Sigmoid colon (tissue), 7 donors: Measurements from ENCODE around the gene F8. TPM values are rescaled to one million over a fixed set of nuclear protein-coding genes. Genes with fewer than 3 reads are reported as not detected.
"Not testable (repeated sequence)": the region's sequence is repeated elsewhere in the genome, so short reads cannot be mapped to it uniquely, and the experiment has no call there.

Experiments
- DNase-seq: peaks from one replicate; pipeline ENCODE4 v3.0.0-alpha.2; 2019
- H3K27ac ChIP-seq, 4 donors: fragments of 200-600 bp; sonication (generic); one replicate each; pipeline ENCODE4 v1.5.1; 2016 to 2019; ENCODE audit warnings: mild to moderate bottlenecking in 1 of 4
- H3K27me3 ChIP-seq, 3 donors: fragments of 200-600 bp; sonication (generic); one replicate each; pipeline ENCODE4 v1.5.1; 2019; ENCODE audit warnings: mild to moderate bottlenecking in 1 of 3
- H3K36me3 ChIP-seq, 4 donors: fragments of 200-600 bp; sonication (generic); one replicate each; pipeline ENCODE4 v1.5.1; 2016 to 2019
- H3K4me1 ChIP-seq, 4 donors: fragments of 200-600 bp; sonication (generic); one replicate each; pipeline ENCODE4 v1.5.1; 2017 to 2019
- H3K4me3 ChIP-seq, 4 donors: fragments of 200-600 bp; sonication (generic); one replicate each; pipeline ENCODE4 v1.5.1; 2017 to 2019; ENCODE audit warnings: mild to moderate bottlenecking in 2 of 4, moderate library complexity in 1 of 4
- H3K9me3 ChIP-seq, 4 donors: fragments of 200-600 bp in 3 of 4; sonication (generic) in 3 of 4; one replicate each; pipeline versions ENCODE4 v1.5.1 to v1.6.1; 2013 to 2019
- EP300 ChIP-seq, 4 donors: sonication (generic); formaldehyde crosslinking; IDR thresholded peaks; one replicate each; pipeline ENCODE4 v1.6.1; 2017; ENCODE audit warnings: antibody characterized with exemption in 4 of 4
- POLR2A ChIP-seq, 2 donors: fragments of 450-650 bp; IDR thresholded peaks; one replicate each; pipeline ENCODE4 v1.6.1; 2016; ENCODE audit warnings: antibody characterized with exemption in 2 of 2, mild to moderate bottlenecking in 2 of 2, moderate library complexity in 2 of 2
- POLR2AphosphoS5 ChIP-seq, 4 donors: sonication (generic); formaldehyde crosslinking; IDR thresholded peaks; one replicate each; pipeline ENCODE4 v1.6.1; 2017; ENCODE audit warnings: antibody characterized with exemption in 4 of 4
- WGBS, 2 donors: extraction: QIAGEN DNeasy Blood & Tissue Kit; methylation state at CpG; one replicate each; pipeline ENCODE4 v1.1.7; 2013; 5-methylcytosine and 5-hydroxymethylcytosine counted together
- intact Hi-C: fragments of 100-400 bp; cut with DNase I; formaldehyde crosslinking; loops from one replicate; pipeline ENCODE4 v1.15.1; 2023
- polyA plus RNA-seq, 3 donors: library from polyadenylated mRNA; stranded (reverse); fragments of 200-250 nt; gene quantifications; one replicate each; pipeline ENCODE4 v1.2.3, GENCODE V29; 2013
- total RNA-seq, 4 donors: library from RNA; depleted of rRNA; stranded (reverse); fragments of >200 nt; gene quantifications; one replicate each; pipeline ENCODE4 v1.1.0, GENCODE V29; 2016
- TF ChIP-seq, protein P1 (sequence below), 4 experiments: fragments of 450-650 bp in 3 of 4; fragments of 200-600 bp in 1 of 4; IDR thresholded peaks; one replicate each; pipeline ENCODE4 v1.5.1; 2016 to 2019; ENCODE audit warnings: antibody characterized with exemption in 4 of 4, mild to moderate bottlenecking in 3 of 4, moderate library complexity in 2 of 4
- donor health status: healthy with polysubstance abuse.
- donor health status: Bipolar disorder and iron deficiency.
- donor health status: healthy.

F8 gene
- total and polyA plus RNA-seq, 7 donors: 2.4 to 20.2 (median 10.0) TPM

DNA sequence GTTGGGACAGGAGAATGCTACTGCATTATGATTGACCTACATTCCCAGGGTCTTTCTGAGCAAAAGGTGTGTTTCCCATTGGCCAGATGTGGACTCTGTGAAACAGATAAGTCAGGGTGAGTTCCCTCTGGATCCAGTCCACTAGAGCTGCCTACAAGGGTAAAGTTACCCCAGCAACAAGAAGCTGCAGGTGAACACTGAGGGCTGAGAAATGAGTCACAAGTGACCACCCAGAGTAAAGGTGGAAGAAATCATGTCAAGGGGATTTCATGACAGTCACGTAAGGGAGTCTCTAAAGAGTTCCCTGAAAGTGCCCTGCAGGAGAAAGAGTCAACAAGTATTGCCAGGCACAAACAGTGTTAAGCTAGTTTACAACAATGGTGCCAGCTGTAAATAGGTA is 120.1 kb downstream of the F8 start:
- Histone ChIP-seq H3K4me1 (no peaks in the 10 kb centered on the region), H3K27me3 (no peaks in the 10 kb centered on the region), H3K27ac (no peak overlapping the region), H3K4me3 (no peak overlapping the region), H3K36me3 (no peaks in the 10 kb centered on the region), H3K9me3 (no peaks in the 10 kb centered on the region)
- no peak for DNase-seq
- TF ChIP-seq EP300 (IDR thresholded peaks at IDR 0.05): no peak
- TF ChIP-seq POLR2A (IDR thresholded peaks at IDR 0.05): no peak
- no peak for TF ChIP-seq POLR2AphosphoS5 (IDR thresholded peaks at IDR 0.05)
- TF ChIP-seq, protein P1, sequence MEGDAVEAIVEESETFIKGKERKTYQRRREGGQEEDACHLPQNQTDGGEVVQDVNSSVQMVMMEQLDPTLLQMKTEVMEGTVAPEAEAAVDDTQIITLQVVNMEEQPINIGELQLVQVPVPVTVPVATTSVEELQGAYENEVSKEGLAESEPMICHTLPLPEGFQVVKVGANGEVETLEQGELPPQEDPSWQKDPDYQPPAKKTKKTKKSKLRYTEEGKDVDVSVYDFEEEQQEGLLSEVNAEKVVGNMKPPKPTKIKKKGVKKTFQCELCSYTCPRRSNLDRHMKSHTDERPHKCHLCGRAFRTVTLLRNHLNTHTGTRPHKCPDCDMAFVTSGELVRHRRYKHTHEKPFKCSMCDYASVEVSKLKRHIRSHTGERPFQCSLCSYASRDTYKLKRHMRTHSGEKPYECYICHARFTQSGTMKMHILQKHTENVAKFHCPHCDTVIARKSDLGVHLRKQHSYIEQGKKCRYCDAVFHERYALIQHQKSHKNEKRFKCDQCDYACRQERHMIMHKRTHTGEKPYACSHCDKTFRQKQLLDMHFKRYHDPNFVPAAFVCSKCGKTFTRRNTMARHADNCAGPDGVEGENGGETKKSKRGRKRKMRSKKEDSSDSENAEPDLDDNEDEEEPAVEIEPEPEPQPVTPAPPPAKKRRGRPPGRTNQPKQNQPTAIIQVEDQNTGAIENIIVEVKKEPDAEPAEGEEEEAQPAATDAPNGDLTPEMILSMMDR (IDR thresholded peaks at IDR 0.05): no peak
- intact Hi-C loops: no loop called here
- 74 to 76% methylated on average over 1 of the region's 1 CpG for WGBS, 2 donors

DNA sequence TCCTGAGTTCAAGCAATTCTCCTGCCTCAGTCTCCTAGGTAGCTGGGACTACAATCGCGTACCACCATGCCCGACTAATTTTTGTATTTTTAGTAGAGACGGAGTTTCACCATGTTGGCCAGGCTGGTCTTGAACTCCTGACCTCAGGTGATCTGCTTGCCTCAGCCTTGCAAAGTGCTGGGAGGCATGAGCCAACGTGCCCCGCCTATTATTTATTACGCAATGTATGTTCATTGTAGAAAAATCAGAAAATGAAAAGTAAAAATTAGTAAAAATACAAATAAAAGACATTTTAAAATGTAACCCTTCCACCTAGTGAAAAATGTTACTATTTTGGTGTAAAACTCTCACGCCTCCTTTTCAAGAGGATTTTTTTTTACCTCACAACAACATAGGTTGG is 122.2 kb downstream of the F8 start:
- intact Hi-C loops: no loop called here
- 92 to 93% methylated on average over 8 of the region's 8 CpGs for WGBS, 2 donors

DNA sequence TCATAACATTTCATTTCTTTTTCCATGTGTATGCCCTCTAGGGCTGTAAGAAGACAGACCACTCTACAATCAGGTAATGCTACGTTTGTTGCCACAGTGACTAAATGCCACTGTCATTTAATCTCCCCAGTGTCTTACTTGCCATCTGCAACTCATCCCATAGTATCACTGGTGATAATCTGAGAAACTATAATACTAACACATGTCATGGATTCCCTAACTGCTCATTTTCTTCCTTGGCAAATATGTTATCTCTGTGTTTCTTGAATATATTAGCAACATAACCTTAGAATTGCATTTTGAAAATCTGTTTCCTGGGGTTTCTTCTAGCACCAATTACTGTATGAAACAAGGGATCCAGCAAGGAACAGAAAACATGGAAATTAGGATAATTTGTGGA is 130.2 kb downstream of the F8 start:
- TF ChIP-seq, protein P1 (IDR thresholded peaks at IDR 0.05): no peak
- TF ChIP-seq EP300 (IDR thresholded peaks at IDR 0.05) (no peak), POLR2A (IDR thresholded peaks at IDR 0.05) (no peak), POLR2AphosphoS5 (IDR thresholded peaks at IDR 0.05) (no peak)
- no peak overlapping the region for H3K4me3 ChIP-seq
- no peaks in the 10 kb centered on the region for H3K36me3 ChIP-seq
- H3K9me3 ChIP-seq: no peaks in the 10 kb centered on the region
- H3K27me3 ChIP-seq: no peaks in the 10 kb centered on the region
- 91% methylated on average over 1 of the region's 1 CpG for WGBS, 2 donors
- DNase-seq: no peak
- H3K27ac ChIP-seq: no peak overlapping the region
- intact Hi-C loops: no loop called here
- peaks cover 0 to 9% (median 2%) of the 10 kb centered on the region in 4 donors for H3K4me1 ChIP-seq

More for the DNA sequence above, 122.2 kb downstream of the F8 start:
- H3K36me3 ChIP-seq: no peaks in the 10 kb centered on the region
- no peaks in the 10 kb centered on the region for H3K4me1 ChIP-seq
- DNase-seq: no peak
- TF ChIP-seq, protein P1 (IDR thresholded peaks at IDR 0.05): no peak
- no peak for TF ChIP-seq POLR2AphosphoS5 (IDR thresholded peaks at IDR 0.05)
- no peak overlapping the region for H3K4me3 ChIP-seq
- H3K9me3 ChIP-seq: no peaks in the 10 kb centered on the region
- H3K27me3 ChIP-seq: no peaks in the 10 kb centered on the region
- no peak overlapping the region for H3K27ac ChIP-seq

DNA sequence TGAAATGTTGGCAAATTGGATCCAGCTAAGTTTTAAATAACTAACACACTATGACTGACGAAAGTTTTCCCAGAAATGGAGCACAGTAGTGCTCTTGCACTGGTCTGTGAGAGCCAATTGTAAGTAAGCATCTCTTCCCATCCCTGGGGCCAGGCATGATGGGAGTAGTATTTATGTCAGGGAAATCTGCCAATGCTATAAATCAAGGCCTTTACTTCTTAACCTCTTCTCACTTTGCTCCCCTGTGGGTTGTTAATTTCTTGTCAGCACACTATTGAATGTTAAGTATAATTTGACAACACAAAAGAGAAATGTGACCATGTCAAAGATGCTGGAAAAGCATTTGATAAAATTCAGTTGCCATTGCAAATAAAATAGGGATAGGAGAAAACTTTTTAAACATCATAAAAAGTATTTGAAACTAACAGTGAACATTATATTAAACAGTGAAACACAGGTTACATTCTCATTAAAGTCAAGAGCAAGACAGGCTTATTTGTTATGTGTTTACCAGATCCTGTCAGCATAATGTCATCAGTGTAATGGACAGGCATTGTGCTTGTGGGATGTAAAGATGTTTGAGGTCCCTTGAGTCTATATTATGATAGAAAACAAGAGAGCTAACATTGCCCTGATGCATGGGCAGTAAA is 131.4 kb downstream of the F8 start:
- Histone ChIP-seq H3K36me3 (no peaks in the 10 kb centered on the region), H3K4me1 (peaks cover 0 to 9% (median 2%) of the 10 kb centered on the region in 4 donors), H3K27me3 (no peaks in the 10 kb centered on the region), H3K9me3 (no peaks in the 10 kb centered on the region), H3K4me3 (no peak overlapping the region), H3K27ac (no peak overlapping the region)
- intact Hi-C loops: no loop called here
- no peak for DNase-seq
- TF ChIP-seq POLR2A (IDR thresholded peaks at IDR 0.05) (no peak), EP300 (IDR thresholded peaks at IDR 0.05) (no peak), POLR2AphosphoS5 (IDR thresholded peaks at IDR 0.05) (peak in 2 of 4 donors; percentile 31 to 35)
- TF ChIP-seq, protein P1 (IDR thresholded peaks at IDR 0.05): no peak
- WGBS, 2 donors: 80 to 81% methylated on average over 1 of the region's 1 CpG

DNA sequence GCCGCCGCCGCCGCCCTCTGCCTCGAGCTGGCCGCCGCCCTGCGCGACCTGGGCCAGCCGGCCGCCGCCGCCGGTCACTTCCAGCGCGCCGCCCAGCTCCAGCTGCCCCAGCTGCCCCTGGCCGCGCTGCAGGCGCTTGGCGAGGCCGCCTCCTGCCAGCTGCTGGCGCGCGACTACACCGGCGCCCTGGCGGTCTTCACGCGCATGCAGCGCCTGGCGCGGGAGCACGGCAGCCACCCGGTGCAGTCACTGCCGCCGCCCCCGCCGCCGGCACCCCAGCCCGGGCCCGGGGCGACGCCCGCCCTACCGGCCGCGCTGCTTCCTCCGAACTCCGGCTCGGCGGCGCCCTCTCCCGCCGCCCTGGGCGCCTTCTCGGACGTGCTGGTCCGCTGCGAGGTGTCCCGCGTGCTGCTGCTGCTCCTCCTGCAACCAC is 135.7 kb downstream of the F8 start:
- H3K9me3 ChIP-seq, intact Hi-C loops, H3K27me3 ChIP-seq, H3K4me1 ChIP-seq, H3K36me3 ChIP-seq, H3K27ac ChIP-seq, H3K4me3 ChIP-seq, DNase-seq: not testable (repeated sequence)
- no CpG with 5 or more reads among the region's 62 CpGs for WGBS, 2 donors

DNA sequence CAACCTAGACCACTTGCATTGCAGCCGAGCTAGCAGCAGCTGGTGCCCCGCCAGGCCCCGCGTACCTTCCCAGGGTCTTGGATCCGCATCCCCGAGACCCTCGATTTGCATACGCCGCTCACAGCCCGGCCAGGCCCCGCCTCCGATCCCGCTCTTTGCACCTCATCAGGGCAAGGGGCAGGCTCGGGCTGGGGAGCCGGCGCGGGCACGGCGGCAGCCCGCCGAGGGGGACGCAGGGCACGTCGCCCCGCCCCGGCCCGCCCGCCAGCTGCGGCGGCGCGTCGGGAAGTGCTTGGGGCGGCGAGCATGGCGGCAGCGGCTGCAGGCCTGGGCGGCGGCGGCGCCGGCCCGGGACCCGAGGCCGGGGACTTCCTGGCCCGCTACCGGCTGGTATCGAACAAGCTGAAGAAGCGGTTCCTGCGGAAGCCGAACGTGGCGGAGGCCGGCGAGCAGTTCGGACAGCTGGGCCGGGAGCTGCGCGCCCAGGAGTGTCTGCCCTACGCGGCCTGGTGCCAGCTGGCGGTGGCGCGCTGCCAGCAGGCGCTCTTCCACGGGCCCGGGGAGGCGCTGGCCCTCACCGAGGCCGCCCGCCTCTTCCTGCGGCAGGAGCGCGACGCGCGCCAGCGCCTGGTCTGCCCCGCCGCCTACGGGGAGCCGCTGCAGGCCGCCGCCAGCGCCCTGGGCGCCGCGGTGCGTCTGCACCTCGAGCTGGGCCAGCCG is 136.3 kb downstream of the F8 start, which contains the start of gene F8A1:
Gene F8A1 (plus strand): TSS at position 287 of the 720 bp plus-strand sequence. CDS start 20 bp downstream, at position 307.
- DNase-seq, intact Hi-C loops, H3K36me3 ChIP-seq, H3K9me3 ChIP-seq, H3K4me1 ChIP-seq, H3K27me3 ChIP-seq: not testable (repeated sequence)
- 0% methylated on average over 18 to 19 of the region's 91 CpGs for WGBS, 2 donors
- Histone ChIP-seq H3K4me3 (peak within 1 kb of the TSS in 2 of 4 donors; percentile 25 to 40), H3K27ac (peak within 1 kb of the TSS in 1 of 4 donors; percentile 57)

DNA sequence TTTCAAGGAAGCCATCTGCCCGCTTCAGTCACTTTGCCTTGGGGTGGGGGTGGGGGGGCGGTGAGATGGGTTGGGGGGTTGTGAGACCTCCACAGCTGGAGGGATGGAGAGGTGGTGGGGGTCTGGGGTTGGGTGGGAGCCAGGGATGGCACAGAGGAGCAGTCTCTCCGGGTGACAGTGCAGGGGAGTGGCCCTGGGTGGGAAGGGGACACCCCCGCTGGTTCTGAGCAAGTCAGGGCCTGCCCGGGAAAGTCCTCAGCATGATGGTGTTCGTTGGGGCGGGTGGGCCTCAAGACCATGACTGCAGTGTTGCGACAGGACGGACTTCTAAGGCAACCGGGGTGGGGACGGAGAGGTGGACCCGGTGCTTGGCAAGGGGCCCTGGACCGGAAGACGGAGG is 137.0 kb downstream of the F8 start:
- H3K27ac ChIP-seq, H3K4me1 ChIP-seq, H3K36me3 ChIP-seq, DNase-seq, H3K4me3 ChIP-seq, H3K9me3 ChIP-seq, H3K27me3 ChIP-seq, intact Hi-C loops: not testable (repeated sequence)
- 56 to 61% methylated on average over 3 to 5 of the region's 14 CpGs for WGBS, 2 donors

DNA sequence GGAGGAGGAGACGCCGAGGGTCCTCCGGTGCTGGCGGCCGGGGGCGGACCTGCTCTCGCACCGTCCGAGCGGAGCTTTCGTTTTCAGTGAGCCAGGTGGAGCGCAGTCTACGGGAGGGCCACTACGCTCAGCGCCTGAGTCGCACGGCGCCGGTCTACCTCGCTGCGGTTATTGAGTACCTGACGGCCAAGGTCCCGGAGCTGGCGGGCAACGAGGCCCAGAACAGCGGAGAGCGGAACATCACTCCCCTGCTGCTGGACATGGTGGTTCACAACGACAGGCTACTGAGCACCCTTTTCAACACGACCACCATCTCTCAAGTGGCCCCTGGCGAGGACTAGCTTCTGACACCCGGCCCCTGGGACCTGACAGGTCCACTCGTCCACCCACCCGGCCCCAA is 137.5 kb downstream of the F8 start:
- H3K27me3 ChIP-seq, H3K4me1 ChIP-seq, H3K9me3 ChIP-seq, DNase-seq, H3K36me3 ChIP-seq, H3K27ac ChIP-seq, H3K4me3 ChIP-seq, intact Hi-C loops: not testable (repeated sequence)
- WGBS, 2 donors: 98 to 99% methylated on average over 15 of the region's 33 CpGs
